Measurements from ENCODE around the gene RASA3.
"Not testable (repeated sequence)": the region's sequence is repeated elsewhere in the genome, so short reads cannot be mapped to it uniquely, and the experiment has no call there.

- not testable (repeated sequence) for TF ChIP-seq CTCF, POLR2A, POLR2AphosphoS5 (IDR thresholded peaks at IDR 0.05)
These were observed 143.6 kb downstream of the RASA3 start for GRCh38 chr13:113988859-113989258.

Data from gastroesophageal sphincter (tissue), 3 donors.